GM21786 (cell line): ENCODE measurements around the gene ETNPPL.

Experiments
- ATAC-seq: cut with Tn5 transposase; IDR thresholded peaks from one replicate; pipeline ENCODE4 v1.9.1; 2021; ENCODE audit not compliant: unreplicated experiment

Gene ETNPPL

DNA sequence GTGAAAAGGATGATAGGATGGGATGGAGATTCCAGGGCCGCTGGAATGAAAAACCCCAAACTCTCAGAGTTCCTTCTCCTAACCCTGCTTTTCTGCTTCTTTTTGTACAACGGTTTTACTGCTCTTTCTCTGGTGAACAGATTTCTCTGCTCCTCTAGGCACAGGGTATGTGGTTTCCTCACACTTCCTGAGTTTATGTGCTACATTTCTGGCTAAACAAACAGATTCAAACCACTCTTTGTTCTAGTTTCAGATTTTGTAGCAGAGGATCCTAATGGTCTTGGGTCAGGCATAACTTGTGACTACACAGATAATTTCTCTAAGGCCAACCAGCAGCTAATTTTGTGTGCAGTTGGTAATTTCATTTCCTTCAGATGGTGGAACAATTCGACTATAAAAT is 59.9 kb downstream of the ETNPPL start:
- no peak for ATAC-seq

DNA sequence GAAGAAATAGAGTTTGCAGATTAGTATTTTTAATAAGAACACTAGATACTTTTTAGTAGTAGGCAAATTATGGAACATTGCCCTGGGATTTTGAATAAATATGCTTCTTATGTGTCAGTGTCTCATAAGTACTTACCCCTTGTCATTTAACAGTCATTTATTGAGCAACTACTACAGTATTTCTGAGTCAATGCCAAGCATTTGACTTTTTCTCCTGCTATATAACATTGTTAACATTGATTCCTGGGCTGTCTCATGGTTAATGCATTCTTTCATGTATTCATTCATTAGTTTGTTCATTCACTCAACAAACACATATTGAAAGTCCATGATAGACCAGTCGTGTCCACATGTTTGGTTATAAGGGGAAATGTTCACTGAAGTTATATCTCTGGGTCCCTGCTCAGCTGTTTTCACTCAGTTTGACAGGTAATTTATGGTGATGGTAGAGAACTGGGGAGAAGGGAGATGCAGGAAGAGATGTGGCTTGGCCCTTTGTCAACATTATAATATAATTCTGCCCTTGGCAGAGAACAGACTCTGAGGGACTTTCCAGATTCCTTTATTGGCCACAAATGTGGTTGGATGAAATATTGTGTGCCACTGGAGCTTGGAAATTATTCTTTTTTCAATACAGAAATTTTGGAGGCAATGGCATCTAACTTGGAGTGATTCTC is 62.6 kb downstream of the ETNPPL start:
- no peak for ATAC-seq

- ATAC-seq = no peak
Observed at GRCh38 chr4:108696160-108696559, 66.7 kb downstream of the ETNPPL start.

- ATAC-seq = no peak
Observed at GRCh38 chr4:108695062-108695461, 67.8 kb downstream of the ETNPPL start.

- no peak for ATAC-seq
Observed at GRCh38 chr4:108694423-108694822, 68.4 kb downstream of the ETNPPL start.

GRCh38 chr4:108693819-108694218 is 69.0 kb downstream of the ETNPPL start:
- ATAC-seq = no peak

GRCh38 chr4:108693211-108693610 is 69.6 kb downstream of the ETNPPL start:
- no peak for ATAC-seq
